Esophagus squamous epithelium (tissue), 5 donors: ENCODE measurements around the gene MAT2A. TPM values are rescaled to one million over a fixed set of nuclear protein-coding genes. Genes with fewer than 3 reads are reported as not detected.

Experiments
- DNase-seq: peaks from one replicate; lab custom pipeline; 2025; lab: John Stamatoyannopoulos, UW
- H3K27ac ChIP-seq, 4 donors: fragments of 200-600 bp; sonication (generic); one replicate each; pipeline ENCODE4 v1.5.1; 2016 to 2019; ENCODE audit warnings: mild to moderate bottlenecking in 1 of 4
- H3K27me3 ChIP-seq, 4 donors: fragments of 200-600 bp; sonication (generic); 1 replicate in 3 of 4; 2 replicates in 1 of 4; pipeline versions ENCODE4 v1.5.1 to v1.6.0; 2017 to 2021; ENCODE audit warnings: antibody characterized with exemption in 1 of 4
- H3K36me3 ChIP-seq, 3 donors: fragments of 200-600 bp; sonication (generic); one replicate each; pipeline ENCODE4 v1.5.1; 2016 to 2019
- H3K4me1 ChIP-seq, 3 donors: fragments of 200-600 bp; sonication (generic); one replicate each; pipeline ENCODE4 v1.5.1; 2017 to 2019
- H3K4me3 ChIP-seq, 4 donors: fragments of 200-600 bp; sonication (generic); 1 replicate in 3 of 4; 2 replicates in 1 of 4; pipeline ENCODE4 v1.5.1; 2016 to 2019; ENCODE audit warnings: mild to moderate bottlenecking in 2 of 4, moderate library complexity in 1 of 4
- H3K9me3 ChIP-seq, 3 donors: fragments of 200-600 bp; sonication (generic); one replicate each; pipeline ENCODE4 v1.5.1; 2016 to 2019
- POLR2A ChIP-seq, 4 donors: fragments of 450-650 bp; IDR thresholded peaks; one replicate each; pipeline ENCODE4 v1.6.1; 2017; ENCODE audit warnings: antibody characterized with exemption in 4 of 4, mild to moderate bottlenecking in 4 of 4, moderate library complexity in 3 of 4
- WGBS, 2 donors: methylation state at CpG; one replicate each; pipeline ENCODE4 v1.1.5; 2018; 5-methylcytosine and 5-hydroxymethylcytosine counted together
- intact Hi-C: fragments of 100-400 bp; cut with DNase I; formaldehyde crosslinking; loops from one replicate; pipeline ENCODE4 v1.15.0; 2022
- total RNA-seq, 4 donors: library from RNA; depleted of rRNA; stranded (reverse); fragments of >200 nt; gene quantifications; one replicate each; pipeline ENCODE4 v1.1.0, GENCODE V29; 2016
- TF ChIP-seq, protein P1 (sequence below), 6 experiments: fragments of 450-650 bp in 4 of 6; fragments of 200-600 bp in 2 of 6; sonication (generic) in 2 of 6; IDR thresholded peaks; one replicate each; pipeline ENCODE4 v1.5.1; 2016 to 2019; ENCODE audit warnings: antibody characterized with exemption in 6 of 6, mild to moderate bottlenecking in 4 of 6, moderate library complexity in 4 of 6
- donor health status: DM: yes; HTN: yes; CAD: no.

Gene MAT2A
- total RNA-seq, 4 donors from 2014 or later: 81.8 to 272 (median 121) TPM

DNA sequence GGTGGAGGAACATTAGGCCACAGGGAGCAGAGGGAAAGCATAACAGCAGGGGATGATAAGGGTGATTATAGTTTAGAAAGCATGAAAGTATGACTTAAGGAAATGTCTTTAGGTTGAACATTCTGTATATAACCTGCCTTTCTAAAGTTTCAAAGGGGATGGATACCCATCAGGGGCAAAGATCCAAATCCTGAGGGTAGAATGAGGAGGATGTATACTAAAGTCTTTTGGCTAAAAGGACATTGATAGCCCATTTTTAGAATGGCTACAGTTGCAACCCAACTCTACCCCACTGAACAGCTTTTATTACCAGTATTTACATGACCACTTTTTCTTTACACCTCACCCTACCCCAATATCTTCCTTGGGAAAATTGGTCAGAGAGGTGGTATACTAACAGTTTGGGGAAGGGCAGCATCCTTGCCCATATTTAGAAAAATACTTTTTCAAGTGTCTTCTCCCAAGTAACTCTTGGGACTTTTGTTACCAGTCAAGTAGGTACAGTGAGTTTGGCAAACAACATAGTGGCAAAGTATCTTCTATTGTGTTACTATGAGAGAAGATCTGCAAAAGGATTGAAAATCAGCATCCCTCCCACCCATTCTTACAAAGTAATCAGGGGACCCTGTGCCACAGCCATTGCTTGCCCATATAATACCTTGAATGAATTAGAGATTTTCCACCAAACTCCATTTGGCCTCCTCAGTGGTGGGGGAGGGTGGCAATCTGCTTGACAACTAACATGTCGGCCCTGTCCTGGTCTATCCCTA lies 8.3 kb downstream of the MAT2A start:
- WGBS, 2 donors: 90 to 100% methylated on average over 1 of the region's 1 CpG
- DNase-seq: no peak
- Histone ChIP-seq H3K36me3 (peaks cover 17 to 92% (median 27%) of the 10 kb centered on the region in 3 donors), H3K4me1 (peaks cover 9 to 60% (median 22%) of the 10 kb centered on the region in 3 donors), H3K4me3 (no peak overlapping the region), H3K27me3 (no peaks in the 10 kb centered on the region), H3K27ac (peak overlapping the region; percentile 39 to 68 (median 58)), H3K9me3 (no peaks in the 10 kb centered on the region)
- intact Hi-C loops: no loop called here
- TF ChIP-seq, protein P1, sequence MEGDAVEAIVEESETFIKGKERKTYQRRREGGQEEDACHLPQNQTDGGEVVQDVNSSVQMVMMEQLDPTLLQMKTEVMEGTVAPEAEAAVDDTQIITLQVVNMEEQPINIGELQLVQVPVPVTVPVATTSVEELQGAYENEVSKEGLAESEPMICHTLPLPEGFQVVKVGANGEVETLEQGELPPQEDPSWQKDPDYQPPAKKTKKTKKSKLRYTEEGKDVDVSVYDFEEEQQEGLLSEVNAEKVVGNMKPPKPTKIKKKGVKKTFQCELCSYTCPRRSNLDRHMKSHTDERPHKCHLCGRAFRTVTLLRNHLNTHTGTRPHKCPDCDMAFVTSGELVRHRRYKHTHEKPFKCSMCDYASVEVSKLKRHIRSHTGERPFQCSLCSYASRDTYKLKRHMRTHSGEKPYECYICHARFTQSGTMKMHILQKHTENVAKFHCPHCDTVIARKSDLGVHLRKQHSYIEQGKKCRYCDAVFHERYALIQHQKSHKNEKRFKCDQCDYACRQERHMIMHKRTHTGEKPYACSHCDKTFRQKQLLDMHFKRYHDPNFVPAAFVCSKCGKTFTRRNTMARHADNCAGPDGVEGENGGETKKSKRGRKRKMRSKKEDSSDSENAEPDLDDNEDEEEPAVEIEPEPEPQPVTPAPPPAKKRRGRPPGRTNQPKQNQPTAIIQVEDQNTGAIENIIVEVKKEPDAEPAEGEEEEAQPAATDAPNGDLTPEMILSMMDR (IDR thresholded peaks at IDR 0.05): no peak
- no peak for TF ChIP-seq POLR2A (IDR thresholded peaks at IDR 0.05)

DNA sequence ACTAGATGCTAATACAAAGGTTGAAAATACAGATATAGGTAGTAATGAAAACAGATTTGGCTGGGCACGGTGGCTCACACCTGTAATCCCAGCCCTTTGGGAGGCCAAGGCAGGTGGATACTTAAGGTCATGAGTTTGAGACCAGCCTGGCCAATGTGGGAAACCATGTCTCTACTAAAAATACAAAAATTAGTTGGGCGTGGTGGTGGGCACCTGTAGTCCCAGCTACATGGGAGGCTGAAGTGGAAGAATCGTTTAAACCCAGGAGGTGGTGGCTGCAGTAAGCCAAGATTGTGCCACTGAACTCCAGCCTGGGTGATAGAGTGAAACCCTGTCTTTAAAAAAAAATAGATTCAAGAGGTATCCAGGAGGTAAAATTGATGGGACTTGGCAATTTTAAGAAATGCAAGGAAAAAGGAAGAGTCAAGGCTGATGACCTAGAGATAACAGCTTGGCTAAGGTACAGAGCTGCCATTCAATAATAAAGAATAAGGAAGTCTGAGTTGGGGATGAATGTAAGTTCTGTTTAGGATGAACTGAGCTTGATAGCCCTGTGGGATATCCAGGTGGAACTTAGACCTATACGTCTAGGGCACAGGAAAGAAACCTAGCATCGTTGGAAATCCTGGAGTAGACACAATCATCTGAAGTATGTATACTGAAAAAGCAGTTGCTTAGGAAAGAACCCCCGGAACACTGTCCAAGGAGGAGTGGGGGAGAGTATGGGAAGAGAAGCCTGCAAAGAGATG lies 9.1 kb downstream of the MAT2A start:
- Histone ChIP-seq H3K4me1 (peaks cover 3 to 55% (median 14%) of the 10 kb centered on the region in 3 donors), H3K4me3 (no peak overlapping the region), H3K9me3 (no peaks in the 10 kb centered on the region), H3K36me3 (peaks cover 17 to 92% (median 25%) of the 10 kb centered on the region in 3 donors), H3K27me3 (no peaks in the 10 kb centered on the region), H3K27ac (peak overlapping the region in 3 of 4 donors; percentile 56 to 68 (median 61))
- TF ChIP-seq, protein P1 (IDR thresholded peaks at IDR 0.05): no peak
- no peak for TF ChIP-seq POLR2A (IDR thresholded peaks at IDR 0.05)
- WGBS, 2 donors: 74 to 78% methylated on average over 6 of the region's 6 CpGs
- DNase-seq: no peak
- intact Hi-C loops: no loop called here

DNA sequence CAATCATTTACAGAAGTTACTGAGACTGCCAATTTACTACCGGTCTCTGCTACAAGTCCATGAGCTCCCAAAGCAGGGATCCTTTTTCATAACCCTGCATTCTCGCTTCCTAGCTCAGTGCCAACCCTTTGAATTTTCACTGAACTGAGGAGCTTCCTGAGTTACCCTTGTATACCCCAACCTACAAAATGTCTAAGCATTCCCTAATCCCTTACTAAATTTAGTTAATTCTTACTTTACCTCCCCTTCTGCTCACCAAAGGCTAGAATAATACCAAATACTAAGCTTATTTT lies 9.6 kb downstream of the MAT2A start:
- TF ChIP-seq POLR2A (IDR thresholded peaks at IDR 0.05): no peak
- TF ChIP-seq, protein P1 (IDR thresholded peaks at IDR 0.05): no peak
- intact Hi-C loops: no loop called here
- no peaks in the 10 kb centered on the region for H3K9me3 ChIP-seq
- no peak overlapping the region for H3K4me3 ChIP-seq
- DNase-seq: no peak
- peaks cover 0 to 49% (median 9%) of the 10 kb centered on the region in 3 donors for H3K4me1 ChIP-seq
- H3K36me3 ChIP-seq: peaks cover 14 to 92% (median 23%) of the 10 kb centered on the region in 3 donors
- H3K27me3 ChIP-seq: no peaks in the 10 kb centered on the region
- H3K27ac ChIP-seq: peak overlapping the region in 1 of 4 donors; percentile 2
- WGBS, 2 donors: 45 to 60% methylated on average over 2 of the region's 2 CpGs

DNA sequence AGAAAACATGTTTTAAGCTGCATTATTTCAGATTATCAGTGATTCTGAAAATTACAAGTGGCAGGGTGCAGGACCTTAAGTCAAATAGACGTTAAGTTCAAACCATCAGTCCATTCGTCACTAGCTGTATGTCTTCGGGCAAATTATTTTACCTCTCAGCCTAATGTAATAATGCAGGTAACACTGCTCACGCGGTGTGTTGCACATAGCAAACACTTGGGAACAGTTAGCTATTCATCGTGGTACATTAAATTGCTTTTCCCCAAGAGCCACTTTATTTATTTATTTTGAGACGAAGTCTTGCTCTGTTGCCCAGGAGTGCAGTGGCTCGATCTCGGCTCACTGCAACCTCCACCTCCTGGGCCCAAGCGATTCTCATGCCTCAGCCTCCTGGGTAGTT lies 10.1 kb downstream of the MAT2A start:
- Histone ChIP-seq H3K36me3 (peaks cover 14 to 92% (median 20%) of the 10 kb centered on the region in 3 donors), H3K27me3 (no peaks in the 10 kb centered on the region), H3K9me3 (no peaks in the 10 kb centered on the region), H3K4me3 (no peak overlapping the region), H3K4me1 (peaks cover 0 to 44% (median 7%) of the 10 kb centered on the region in 3 donors), H3K27ac (peak overlapping the region in 1 of 4 donors; percentile 2)
- WGBS, 2 donors: 86 to 92% methylated on average over 10 of the region's 10 CpGs
- DNase-seq: no peak
- intact Hi-C loops: no loop called here
- TF ChIP-seq, protein P1 (IDR thresholded peaks at IDR 0.05): no peak
- no peak for TF ChIP-seq POLR2A (IDR thresholded peaks at IDR 0.05)

DNA sequence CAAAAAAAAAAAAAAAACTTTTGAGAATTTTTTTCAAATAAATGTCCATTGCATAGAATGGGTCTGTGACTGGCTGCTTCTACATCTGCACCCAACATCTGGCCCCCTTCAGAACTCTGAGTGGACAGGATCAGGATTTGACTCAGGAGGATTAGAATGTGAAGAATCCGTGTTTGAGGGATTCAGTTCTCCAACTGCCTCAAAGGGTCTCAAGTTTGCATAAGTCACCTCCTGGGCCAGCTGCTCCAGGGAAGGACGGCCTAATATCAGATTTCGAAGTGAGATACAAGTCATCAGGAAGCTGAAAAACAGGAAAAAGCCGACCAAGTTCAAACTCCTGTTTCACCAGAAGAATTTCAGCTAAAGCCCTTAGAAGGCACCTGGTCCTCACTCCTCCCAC lies 10.9 kb downstream of the MAT2A start:
- Histone ChIP-seq H3K27ac (peak overlapping the region in 3 of 4 donors; percentile 12 to 26 (median 26)), H3K27me3 (no peaks in the 10 kb centered on the region), H3K9me3 (no peaks in the 10 kb centered on the region), H3K4me1 (peaks cover 0 to 37% (median 4%) of the 10 kb centered on the region in 3 donors), H3K36me3 (peaks cover 20 to 92% (median 20%) of the 10 kb centered on the region in 3 donors), H3K4me3 (no peak overlapping the region)
- intact Hi-C loops: loop anchor here (2.0 kb wide), 1 partner anchor 129 kb away; no protein-coding TSS in a partner anchor
- TF ChIP-seq, protein P1 (IDR thresholded peaks at IDR 0.05): no peak
- TF ChIP-seq POLR2A (IDR thresholded peaks at IDR 0.05): no peak
- 47 to 50% methylated on average over 4 of the region's 4 CpGs for WGBS, 2 donors
- no peak for DNase-seq
